HG03025 (cell line): ENCODE data around the gene ZNF454.

Experiments
- ATAC-seq: cut with Tn5 transposase; IDR thresholded peaks from one replicate; pipeline ENCODE4 v1.9.1; 2021; ENCODE audit warnings: mild to moderate bottlenecking, moderate library complexity; ENCODE audit not compliant: unreplicated experiment, low FRiP score

ZNF454 gene

GRCh38 chr5:178992291-178992895, 51.4 kb downstream of the ZNF454 start:
- ATAC-seq: no peak

- no peak for ATAC-seq
Observed at GRCh38 chr5:178993236-178993765, 52.3 kb downstream of the ZNF454 start.

GRCh38 chr5:178993955-178994579, 53.1 kb downstream of the ZNF454 start:
- no peak for ATAC-seq

GRCh38 chr5:178994580-178995340, 53.8 kb downstream of the ZNF454 start, which contains the start of gene GRM6:
GRM6 (minus strand) TSS chr5:178995320; CDS start chr5:178994944, 376 bp downstream.
- no peak for ATAC-seq

- ATAC-seq: no peak
Observed at GRCh38 chr5:178995341-178995690, 54.3 kb downstream of the ZNF454 start.

GRCh38 chr5:178996156-178996555, 55.2 kb downstream of the ZNF454 start:
- no peak for ATAC-seq

GRCh38 chr5:178997191-178997590, 56.2 kb downstream of the ZNF454 start:
- no peak for ATAC-seq

- no peak for ATAC-seq
Observed at GRCh38 chr5:178998441-178998840, 57.4 kb downstream of the ZNF454 start.

- no peak for ATAC-seq
Observed at GRCh38 chr5:179006564-179006963, 65.6 kb downstream of the ZNF454 start.

GRCh38 chr5:179008667-179009066, 67.7 kb downstream of the ZNF454 start:
- no peak for ATAC-seq
